ELR (cell line): ENCODE data around the gene NSA2.

ENCODE experiments used
- DNase-seq: peaks from one replicate; pipeline ENCODE4 v3.0.0-alpha.2; 2015; ENCODE audit warnings: low read depth

Gene NSA2

GRCh38 chr5:74816875-74817274 lies 49.8 kb downstream of the NSA2 start:
- DNase-seq = no peak

- DNase-seq = no peak
Measured at GRCh38 chr5:74822288-74822687, 55.2 kb downstream of the NSA2 start.

GRCh38 chr5:74829413-74829812 lies 62.4 kb downstream of the NSA2 start:
- no peak for DNase-seq
